ENCODE measurements around the gene ASTN2.

ASTN2 gene

DNA sequence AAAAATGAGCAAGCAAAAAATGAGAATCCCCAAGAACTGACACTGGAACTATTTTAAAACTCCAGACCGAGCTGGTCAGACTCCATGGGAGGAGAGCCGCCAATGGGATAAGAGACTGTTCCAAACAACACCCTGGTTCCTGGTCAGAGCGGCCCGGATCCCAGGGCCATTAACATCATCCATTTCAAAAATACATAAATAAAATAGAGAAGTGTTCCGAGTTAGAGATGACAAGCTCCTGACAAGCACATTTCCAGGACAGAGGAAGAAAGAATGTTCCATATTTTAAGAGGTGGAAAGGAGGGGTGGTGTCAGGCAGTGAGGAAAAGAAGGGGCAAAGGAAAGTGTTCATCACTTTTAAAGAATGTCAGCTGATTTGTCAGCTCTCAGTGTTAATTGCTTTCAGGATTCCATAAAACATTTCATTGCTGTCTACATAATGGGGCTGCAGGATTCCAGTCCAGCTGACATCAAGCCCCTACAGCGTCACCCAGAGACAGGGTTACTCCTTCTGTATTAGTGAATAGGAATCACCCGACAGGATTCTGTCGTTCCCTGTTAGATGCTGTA lies 930.3 kb downstream of the ASTN2 start:
- H3K9ac ChIP-seq (ENCODE audit: low read length) = no peak overlapping the region
- H3K27ac ChIP-seq (ENCODE audit: low read depth, low read length) = no peak overlapping the region
- H3K36me3 ChIP-seq (ENCODE audit: control insufficient read depth, insufficient read depth, low read length) = no peaks in the 10 kb centered on the region
- no peaks in the 10 kb centered on the region for H3K4me1 ChIP-seq (ENCODE audit: control insufficient read depth, insufficient read depth, low read length)
- H3K4me3 ChIP-seq (ENCODE audit: low read length) = no peak overlapping the region
- no peaks in the 10 kb centered on the region for H3K27me3 ChIP-seq (ENCODE audit: control insufficient read depth, insufficient read depth, low read length)

- H3K9ac ChIP-seq (ENCODE audit: low read length) = no peak overlapping the region
- H3K27ac ChIP-seq (ENCODE audit: low read depth, low read length) = no peak overlapping the region
- no peaks in the 10 kb centered on the region for H3K27me3 ChIP-seq (ENCODE audit: control insufficient read depth, insufficient read depth, low read length)
- no peaks in the 10 kb centered on the region for H3K4me1 ChIP-seq (ENCODE audit: control insufficient read depth, insufficient read depth, low read length)
- H3K36me3 ChIP-seq (ENCODE audit: control insufficient read depth, insufficient read depth, low read length) = no peaks in the 10 kb centered on the region
- H3K4me3 ChIP-seq (ENCODE audit: low read length) = no peak overlapping the region
These were observed 931.0 kb downstream of the ASTN2 start for GRCh38 chr9:116483622-116484491.

DNA sequence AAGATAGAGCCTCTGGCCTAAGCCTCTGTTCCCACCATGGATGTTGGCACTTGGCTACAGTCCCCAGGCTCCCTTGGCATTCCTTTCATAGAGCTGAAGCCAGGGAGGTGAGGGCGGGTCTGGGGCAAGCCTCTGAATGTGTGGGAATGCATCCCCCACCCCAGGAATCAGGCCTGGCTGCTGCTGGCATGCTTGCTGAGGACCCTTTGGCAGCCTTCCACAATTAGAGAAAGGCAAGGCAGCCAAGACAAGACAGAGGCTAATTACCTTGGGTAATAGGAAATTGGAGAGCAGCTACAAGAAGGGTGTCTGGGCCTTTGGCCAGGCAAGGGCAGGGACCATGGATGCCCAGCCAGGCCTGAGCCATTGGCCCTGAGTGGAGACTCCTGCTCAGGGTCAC lies 932.1 kb downstream of the ASTN2 start:
- H3K36me3 ChIP-seq (ENCODE audit: control insufficient read depth, insufficient read depth, low read length) = no peaks in the 10 kb centered on the region
- no peak overlapping the region for H3K9ac ChIP-seq (ENCODE audit: low read length)
- H3K4me1 ChIP-seq (ENCODE audit: control insufficient read depth, insufficient read depth, low read length) = no peaks in the 10 kb centered on the region
- no peaks in the 10 kb centered on the region for H3K27me3 ChIP-seq (ENCODE audit: control insufficient read depth, insufficient read depth, low read length)
- H3K4me3 ChIP-seq (ENCODE audit: low read length) = no peak overlapping the region
- no peak overlapping the region for H3K27ac ChIP-seq (ENCODE audit: low read depth, low read length)

DNA sequence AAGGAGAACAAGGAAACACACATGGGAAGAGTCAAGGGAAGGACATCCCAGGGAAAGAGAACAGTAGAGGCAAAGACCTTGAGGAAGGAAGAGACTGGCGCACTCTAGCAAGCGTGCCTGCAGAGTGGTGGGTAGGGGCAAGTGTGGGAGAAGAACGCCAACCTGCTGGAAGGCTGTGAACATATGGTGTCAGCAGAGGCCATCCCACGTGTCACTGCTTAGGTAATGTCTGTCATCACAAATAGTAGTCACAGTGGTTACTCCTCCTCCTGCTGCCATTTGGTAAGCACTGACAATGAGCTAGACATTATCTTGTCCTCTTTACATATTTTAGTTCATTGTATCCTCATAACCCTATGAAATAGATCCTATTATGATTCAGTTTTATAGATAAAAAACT lies 934.2 kb downstream of the ASTN2 start:
- no peaks in the 10 kb centered on the region for H3K36me3 ChIP-seq (ENCODE audit: control insufficient read depth, insufficient read depth, low read length)
- no peak overlapping the region for H3K4me3 ChIP-seq (ENCODE audit: low read length)
- H3K27me3 ChIP-seq (ENCODE audit: control insufficient read depth, insufficient read depth, low read length) = no peaks in the 10 kb centered on the region
- no peaks in the 10 kb centered on the region for H3K4me1 ChIP-seq (ENCODE audit: control insufficient read depth, insufficient read depth, low read length)
- no peak overlapping the region for H3K9ac ChIP-seq (ENCODE audit: low read length)
- H3K27ac ChIP-seq (ENCODE audit: low read depth, low read length) = no peak overlapping the region

GRCh38 chr9:116479967-116480366 lies 934.9 kb downstream of the ASTN2 start:
- H3K36me3 ChIP-seq (ENCODE audit: control insufficient read depth, insufficient read depth, low read length) = no peaks in the 10 kb centered on the region
- no peak overlapping the region for H3K4me3 ChIP-seq (ENCODE audit: low read length)
- H3K9ac ChIP-seq (ENCODE audit: low read length) = no peak overlapping the region
- H3K27ac ChIP-seq (ENCODE audit: low read depth, low read length) = no peak overlapping the region
- no peaks in the 10 kb centered on the region for H3K4me1 ChIP-seq (ENCODE audit: control insufficient read depth, insufficient read depth, low read length)
- H3K27me3 ChIP-seq (ENCODE audit: control insufficient read depth, insufficient read depth, low read length) = no peaks in the 10 kb centered on the region

GRCh38 chr9:116479056-116479544 lies 935.8 kb downstream of the ASTN2 start:
- H3K36me3 ChIP-seq (ENCODE audit: control insufficient read depth, insufficient read depth, low read length) = no peaks in the 10 kb centered on the region
- H3K27me3 ChIP-seq (ENCODE audit: control insufficient read depth, insufficient read depth, low read length) = no peaks in the 10 kb centered on the region
- H3K27ac ChIP-seq (ENCODE audit: low read depth, low read length) = no peak overlapping the region
- no peak overlapping the region for H3K4me3 ChIP-seq (ENCODE audit: low read length)
- no peak overlapping the region for H3K9ac ChIP-seq (ENCODE audit: low read length)
- no peaks in the 10 kb centered on the region for H3K4me1 ChIP-seq (ENCODE audit: control insufficient read depth, insufficient read depth, low read length)

DNA sequence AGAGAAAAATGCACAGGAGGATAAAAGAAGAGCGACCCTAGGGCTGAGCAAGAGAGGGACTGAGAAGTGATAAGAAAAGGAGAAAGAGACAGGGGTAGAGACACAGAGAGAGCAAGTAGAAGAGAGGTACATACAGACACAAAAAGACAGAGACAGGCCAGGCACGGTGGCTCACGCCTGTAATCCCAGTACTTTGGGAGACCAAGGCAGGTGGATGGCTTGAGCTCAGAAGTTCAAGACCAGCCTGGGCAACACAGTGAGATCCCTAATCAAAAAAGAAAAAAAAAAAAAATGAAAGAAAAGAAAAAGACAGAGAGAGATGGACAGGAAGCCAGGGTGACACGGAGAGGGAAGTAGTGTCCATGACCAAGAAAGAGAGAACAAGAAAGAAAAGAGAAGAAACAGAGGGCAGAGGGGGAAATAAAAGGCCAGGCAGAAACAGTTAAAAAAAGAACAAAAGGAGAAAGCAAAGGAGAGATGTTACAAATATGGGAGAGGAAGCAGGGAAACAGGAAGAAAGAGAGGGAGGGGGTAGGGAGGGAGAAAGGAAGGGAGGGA lies 937.2 kb downstream of the ASTN2 start:
- no peaks in the 10 kb centered on the region for H3K4me1 ChIP-seq (ENCODE audit: control insufficient read depth, insufficient read depth, low read length)
- no peak overlapping the region for H3K27ac ChIP-seq (ENCODE audit: low read depth, low read length)
- no peaks in the 10 kb centered on the region for H3K27me3 ChIP-seq (ENCODE audit: control insufficient read depth, insufficient read depth, low read length)
- H3K9ac ChIP-seq (ENCODE audit: low read length) = no peak overlapping the region
- no peak overlapping the region for H3K4me3 ChIP-seq (ENCODE audit: low read length)
- H3K36me3 ChIP-seq (ENCODE audit: control insufficient read depth, insufficient read depth, low read length) = no peaks in the 10 kb centered on the region

DNA sequence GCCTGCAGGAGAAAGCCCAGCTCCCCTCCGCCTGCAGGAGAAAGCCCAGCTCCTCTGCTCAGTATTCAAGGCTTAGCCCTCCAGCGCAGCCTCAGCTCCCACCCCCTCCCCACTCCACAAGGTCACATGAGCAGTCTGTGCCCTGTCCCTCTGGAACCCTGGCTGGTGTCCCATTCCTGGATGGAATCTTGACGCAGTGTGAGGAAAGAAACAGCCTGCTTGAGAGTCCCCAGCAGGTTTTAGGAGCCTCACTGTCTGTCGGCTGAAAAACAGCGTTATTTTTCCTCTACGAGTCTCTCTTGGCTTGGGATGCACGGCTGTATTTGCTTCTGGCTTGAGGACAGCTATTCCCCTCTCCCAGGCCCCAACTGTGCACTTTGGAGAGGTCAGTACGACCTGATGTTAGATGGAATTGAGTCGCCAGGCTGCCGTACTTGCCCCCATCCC lies 937.9 kb downstream of the ASTN2 start:
- Histone ChIP-seq H3K27me3 (ENCODE audit: control insufficient read depth, insufficient read depth, low read length) (no peaks in the 10 kb centered on the region), H3K36me3 (ENCODE audit: control insufficient read depth, insufficient read depth, low read length) (no peaks in the 10 kb centered on the region), H3K9ac (ENCODE audit: low read length) (no peak overlapping the region), H3K27ac (ENCODE audit: low read depth, low read length) (no peak overlapping the region), H3K4me3 (ENCODE audit: low read length) (no peak overlapping the region), H3K4me1 (ENCODE audit: control insufficient read depth, insufficient read depth, low read length) (no peaks in the 10 kb centered on the region)

DNA sequence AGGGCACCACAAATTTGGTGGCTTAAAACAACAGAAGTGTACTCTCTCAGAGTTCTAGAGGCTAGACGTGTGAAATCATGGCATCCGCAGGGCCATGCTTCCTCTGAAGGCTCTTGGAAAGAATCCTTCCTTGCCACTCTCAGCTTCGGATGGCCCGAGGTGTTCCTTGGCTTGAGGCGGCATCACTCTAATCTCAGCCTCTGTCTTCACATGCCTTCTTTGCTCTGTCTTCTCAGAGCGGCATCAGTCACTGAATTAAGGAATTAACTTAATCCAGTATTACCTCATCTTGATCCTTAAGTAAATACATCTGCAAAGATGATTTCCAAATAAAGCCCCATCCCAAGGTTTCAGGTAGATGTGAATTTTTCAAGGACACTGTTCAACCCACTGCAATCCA lies 938.9 kb downstream of the ASTN2 start:
- Histone ChIP-seq H3K4me1 (ENCODE audit: control insufficient read depth, insufficient read depth, low read length) (no peaks in the 10 kb centered on the region), H3K27me3 (ENCODE audit: control insufficient read depth, insufficient read depth, low read length) (no peaks in the 10 kb centered on the region), H3K27ac (ENCODE audit: low read depth, low read length) (no peak overlapping the region), H3K36me3 (ENCODE audit: control insufficient read depth, insufficient read depth, low read length) (no peaks in the 10 kb centered on the region), H3K4me3 (ENCODE audit: low read length) (no peak overlapping the region), H3K9ac (ENCODE audit: low read length) (no peak overlapping the region)

DNA sequence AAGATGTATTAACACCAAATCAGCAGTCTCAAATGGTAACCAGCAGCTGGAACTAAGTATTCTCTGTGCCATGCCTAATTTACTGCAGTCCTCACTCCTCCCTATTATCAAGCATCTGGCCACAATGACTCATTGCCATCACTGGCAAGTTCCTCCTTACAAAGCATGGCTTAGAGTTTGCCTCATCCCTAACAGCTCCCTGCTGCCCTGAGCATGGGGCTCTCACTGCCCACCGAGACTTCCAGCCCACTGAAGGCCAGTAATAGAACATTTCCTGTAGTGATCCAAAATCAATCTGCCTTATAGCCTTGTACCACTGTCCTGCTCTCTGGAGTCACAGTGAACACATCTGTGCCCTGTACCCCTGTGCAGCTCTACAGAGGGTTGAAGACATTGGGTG lies 939.7 kb downstream of the ASTN2 start:
- H3K4me3 ChIP-seq (ENCODE audit: low read length) = no peak overlapping the region
- no peak overlapping the region for H3K9ac ChIP-seq (ENCODE audit: low read length)
- H3K27ac ChIP-seq (ENCODE audit: low read depth, low read length) = no peak overlapping the region
- H3K36me3 ChIP-seq (ENCODE audit: control insufficient read depth, insufficient read depth, low read length) = no peaks in the 10 kb centered on the region
- H3K27me3 ChIP-seq (ENCODE audit: control insufficient read depth, insufficient read depth, low read length) = no peaks in the 10 kb centered on the region
- no peaks in the 10 kb centered on the region for H3K4me1 ChIP-seq (ENCODE audit: control insufficient read depth, insufficient read depth, low read length)

GRCh38 chr9:116471944-116472506 lies 942.8 kb downstream of the ASTN2 start:
- Histone ChIP-seq H3K36me3 (ENCODE audit: control insufficient read depth, insufficient read depth, low read length) (no peaks in the 10 kb centered on the region), H3K27ac (ENCODE audit: low read depth, low read length) (no peak overlapping the region), H3K4me1 (ENCODE audit: control insufficient read depth, insufficient read depth, low read length) (no peaks in the 10 kb centered on the region), H3K27me3 (ENCODE audit: control insufficient read depth, insufficient read depth, low read length) (no peaks in the 10 kb centered on the region), H3K9ac (ENCODE audit: low read length) (no peak overlapping the region), H3K4me3 (ENCODE audit: low read length) (no peak overlapping the region)

DNA sequence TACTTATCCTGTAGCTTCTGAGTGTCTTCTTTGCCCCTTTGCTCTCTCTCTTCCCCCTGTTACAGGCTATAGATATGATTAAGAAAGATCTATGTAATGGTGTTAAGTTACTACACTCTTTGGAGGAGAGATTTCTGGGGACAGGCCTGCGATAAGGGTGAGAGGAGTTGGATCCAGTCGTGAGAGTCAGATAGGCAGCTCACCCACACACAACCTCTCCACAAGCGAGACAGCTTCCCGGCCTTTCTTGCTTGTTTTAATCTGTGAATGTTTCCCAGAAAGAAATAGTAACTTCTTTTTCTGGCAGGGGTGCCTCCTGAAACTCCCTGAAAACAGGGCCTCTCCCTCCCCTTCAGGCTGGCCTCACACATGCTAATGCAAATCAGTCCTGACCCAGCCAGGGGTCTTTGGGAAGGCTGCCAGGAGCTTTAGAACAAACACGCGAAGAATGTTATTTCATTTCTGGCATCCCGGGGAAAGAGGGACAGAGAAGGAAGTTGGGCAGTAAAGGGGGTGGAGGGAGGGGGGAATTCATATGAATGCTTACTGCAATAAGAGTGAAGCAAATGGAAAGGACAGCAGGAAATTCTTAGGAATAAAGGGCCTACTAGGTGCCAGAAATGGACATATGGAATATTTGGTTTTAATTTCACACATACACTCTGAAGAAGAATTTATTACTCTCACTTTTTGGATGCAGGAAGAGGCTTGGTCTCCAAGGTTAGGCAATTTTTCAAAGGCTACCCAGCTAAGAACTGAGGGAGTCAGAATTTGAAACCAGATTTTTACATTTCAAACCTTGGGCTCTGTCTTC lies 943.6 kb downstream of the ASTN2 start:
- Histone ChIP-seq H3K4me3 (ENCODE audit: low read length) (no peak overlapping the region), H3K27me3 (ENCODE audit: control insufficient read depth, insufficient read depth, low read length) (no peaks in the 10 kb centered on the region), H3K4me1 (ENCODE audit: control insufficient read depth, insufficient read depth, low read length) (no peaks in the 10 kb centered on the region), H3K9ac (ENCODE audit: low read length) (no peak overlapping the region), H3K36me3 (ENCODE audit: control insufficient read depth, insufficient read depth, low read length) (no peaks in the 10 kb centered on the region), H3K27ac (ENCODE audit: low read depth, low read length) (no peak overlapping the region)
